PC-3 (cell line): ENCODE measurements around the gene MRPS27. TPM values are rescaled to one million over a fixed set of nuclear protein-coding genes. Genes with fewer than 3 reads are reported as not detected.

Experiments used
- ATAC-seq: fragments of 200-7000 bp; cut with Tn5 transposase; 2 replicates; pipeline ENCODE4 v1.9.1; 2020; ENCODE audit warnings: mild to moderate bottlenecking, moderate library complexity
- BruUV-seq: library from RNA; stranded (reverse); fragments of 400-500 nt; replicated peaks from 2 replicates; lab custom pipeline; 2021; lab: Mats Ljungman, UMichigan
- CTCF ChIA-PET: fragments of 300-600 bp; sonication (Branson Sonifier 250); formaldehyde crosslinking; loops from one replicate; lab custom pipeline; 2022; ENCODE audit warnings: antibody characterized with exemption; lab: Charles Lee
- POLR2A ChIA-PET: fragments of 300-600 bp; sonication (Branson Sonifier 250); formaldehyde crosslinking; loops from one replicate; lab custom pipeline; 2022; ENCODE audit warnings: antibody characterized with exemption; ENCODE audit not compliant: unreplicated experiment; lab: Charles Lee
- DNase-seq: peaks from one replicate; pipeline ENCODE4 v3.0.0-alpha.2; 2015
- H2AFZ ChIP-seq: fragments of 300-600 bp; sonication (generic); 2 replicates; pipeline ENCODE4 v1.6.0; 2016; ENCODE audit warnings: antibody characterized with exemption, low read length
- H3F3A ChIP-seq: fragments of 300-600 bp; sonication (generic); one replicate; pipeline ENCODE4 v1.6.0; 2017; ENCODE audit warnings: antibody characterized with exemption, low read length, control low read depth, mild to moderate bottlenecking; ENCODE audit not compliant: unreplicated experiment
- H3K27ac ChIP-seq: fragments of 300-600 bp; sonication (generic); 2 replicates; pipeline ENCODE4 v1.5.1; 2016; ENCODE audit warnings: mild to moderate bottlenecking, low read length
- H3K27me3 ChIP-seq: fragments of 300-600 bp; sonication (generic); 2 replicates; pipeline ENCODE4 v1.6.1; 2016; ENCODE audit warnings: low read length, mixed read lengths
- H3K36me3 ChIP-seq: fragments of 300-600 bp; sonication (generic); 2 replicates; pipeline ENCODE4 v1.6.1; 2016; ENCODE audit warnings: low read depth, mixed run types, low read length, mixed read lengths
- H3K4me1 ChIP-seq: fragments of 300-600 bp; sonication (generic); 2 replicates; pipeline ENCODE4 v1.5.1; 2016; ENCODE audit warnings: low read length; ENCODE audit not compliant: insufficient read depth
- H3K4me2 ChIP-seq: fragments of 300-600 bp; sonication (generic); 2 replicates; pipeline ENCODE4 v1.6.0; 2016; ENCODE audit warnings: low read length
- H3K4me3 ChIP-seq: fragments of 300-600 bp; sonication (generic); 2 replicates; pipeline ENCODE4 v1.5.1; 2016; ENCODE audit warnings: mild to moderate bottlenecking, low read length, mixed read lengths
- H3K79me2 ChIP-seq: fragments of 300-600 bp; sonication (generic); 2 replicates; pipeline ENCODE4 v1.6.1; 2017; ENCODE audit warnings: low read length, mixed read lengths
- H3K9ac ChIP-seq: fragments of 300-600 bp; sonication (generic); 2 replicates; pipeline ENCODE4 v1.6.0; 2016; ENCODE audit warnings: mild to moderate bottlenecking, low read length
- H3K9me2 ChIP-seq: fragments of 300-600 bp; sonication (generic); replicated peaks from 2 replicates; pipeline ENCODE4 v1.6.1; 2016; ENCODE audit warnings: mixed run types, low read length, mixed read lengths
- H3K9me3 ChIP-seq: fragments of 300-600 bp; sonication (generic); 2 replicates; pipeline ENCODE4 v1.6.1; 2016; ENCODE audit warnings: low read length, mixed read lengths
- H4K20me1 ChIP-seq: fragments of 300-600 bp; sonication (generic); 2 replicates; pipeline ENCODE4 v1.6.1; 2016; ENCODE audit warnings: low read length, mixed read lengths
- CTCF ChIP-seq: fragments of 300-600 bp; sonication (generic); conservative IDR thresholded peaks from 2 replicates; pipeline ENCODE4 v1.5.1; 2017; ENCODE audit warnings: antibody characterized with exemption, low read depth, mild to moderate bottlenecking, low read length
- EZH2 ChIP-seq: fragments of 300-600 bp; sonication (generic); IDR thresholded peaks from one replicate; pipeline ENCODE4 v1.6.1; 2017; ENCODE audit warnings: antibody characterized with exemption, mild to moderate bottlenecking, low read length; ENCODE audit not compliant: unreplicated experiment
- EZH2phosphoT487 ChIP-seq: fragments of 300-600 bp; sonication (generic); IDR thresholded peaks from 2 replicates; pipeline ENCODE4 v1.6.1; 2018; ENCODE audit warnings: mild to moderate bottlenecking, antibody characterized with exemption, low read length, borderline replicate concordance
- intact Hi-C: fragments of 100-400 bp; cut with micrococcal nuclease; formaldehyde crosslinking; loops from 2 replicates; pipeline ENCODE4 v1.9.0; 2023
- total RNA-seq: library from RNA; depleted of rRNA; stranded (reverse); fragments of >200 nt; gene quantifications from 2 replicates; pipeline ENCODE4 v1.2.3, GENCODE V29; 2014

MRPS27 gene
- total RNA-seq, 1 experiment from 2014 or later = 59.0 TPM

GRCh38 chr5:72356361-72356760 lies 36.3 kb upstream of the MRPS27 start:
- H3K79me2 ChIP-seq = no peaks in the 10 kb centered on the region
- ATAC-seq (no peak), DNase-seq (no peak)
- H3K9me2 ChIP-seq = no peaks in the 10 kb centered on the region
- H3K4me2 ChIP-seq = no peak overlapping the region
- no peak for TF ChIP-seq EZH2phosphoT487
- no peak for TF ChIP-seq CTCF
- TF ChIP-seq EZH2 = no peak
- no peaks in the 10 kb centered on the region for H3F3A ChIP-seq
- no peaks in the 10 kb centered on the region for H3K27me3 ChIP-seq
- no peaks in the 10 kb centered on the region for H3K36me3 ChIP-seq
- no TSS peak for BruUV-seq
- CTCF ChIA-PET = interaction anchor here (0.5 to 1.1 kb wide), 6 partner anchors 9 to 463 kb away, joined by 3 to 4 read pairs (median 3); partner anchors contain the start of genes MRPS27 and PTCD2
- H4K20me1 ChIP-seq = no peaks in the 10 kb centered on the region
- no peaks in the 10 kb centered on the region for H3K9me3 ChIP-seq
- H2AFZ ChIP-seq = no peak overlapping the region
- H3K27ac ChIP-seq = no peak overlapping the region
- intact Hi-C loops = no loop called here
- H3K4me3 ChIP-seq = no peak overlapping the region
- peaks cover 9% of the 10 kb centered on the region; the same call in 1 of the 2 replicates for H3K4me1 ChIP-seq
- POLR2A ChIA-PET = no interaction called here
- no peak overlapping the region for H3K9ac ChIP-seq

GRCh38 chr5:72355706-72356299 lies 35.8 kb upstream of the MRPS27 start:
- Histone ChIP-seq H3K9me2 (no peaks in the 10 kb centered on the region), H3K36me3 (no peaks in the 10 kb centered on the region), H3K4me2 (no peak overlapping the region), H3F3A (no peaks in the 10 kb centered on the region), H2AFZ (0 out of 2 replicates have a peak overlapping the region, but pooled peaks have one; percentile 51), H3K79me2 (no peaks in the 10 kb centered on the region), H3K27me3 (no peaks in the 10 kb centered on the region), H3K9ac (no peak overlapping the region), H3K27ac (no peak overlapping the region), H4K20me1 (no peaks in the 10 kb centered on the region), H3K4me1 (peaks cover 9% of the 10 kb centered on the region; the same call in 1 of the 2 replicates), H3K4me3 (no peak overlapping the region), H3K9me3 (no peaks in the 10 kb centered on the region)
- CTCF ChIA-PET = interaction anchor here (0.5 to 1.1 kb wide), 6 partner anchors 10 to 464 kb away, joined by 3 to 4 read pairs (median 3); partner anchors contain the start of genes MRPS27 and PTCD2
- DNase-seq = peak; percentile 61
- POLR2A ChIA-PET = no interaction called here
- TF ChIP-seq EZH2 (no peak), EZH2phosphoT487 (no peak), CTCF (peak; percentile 75)
- intact Hi-C loops = no loop called here
- no TSS peak for BruUV-seq
- ATAC-seq = peak; percentile 91

- H3F3A ChIP-seq = no peaks in the 10 kb centered on the region
- intact Hi-C loops = no loop called here
- H4K20me1 ChIP-seq = no peaks in the 10 kb centered on the region
- H3K9ac ChIP-seq = no peak overlapping the region
- TF ChIP-seq EZH2phosphoT487 = no peak
- TF ChIP-seq CTCF = no peak
- TF ChIP-seq EZH2 = no peak
- no peak overlapping the region for H3K4me3 ChIP-seq
- H3K4me1 ChIP-seq = peaks cover 17% of the 10 kb centered on the region
- ChIA-PET POLR2A (no interaction called here), CTCF (no interaction called here)
- no peaks in the 10 kb centered on the region for H3K9me2 ChIP-seq
- H3K36me3 ChIP-seq = no peaks in the 10 kb centered on the region
- no peak overlapping the region for H2AFZ ChIP-seq
- no peaks in the 10 kb centered on the region for H3K9me3 ChIP-seq
- BruUV-seq = no TSS peak
- peak; percentile 30 for DNase-seq
- peak; percentile 81 for ATAC-seq
- H3K27me3 ChIP-seq = no peaks in the 10 kb centered on the region
- no peak overlapping the region for H3K4me2 ChIP-seq
- peak overlapping the region; percentile 20 for H3K27ac ChIP-seq
- no peaks in the 10 kb centered on the region for H3K79me2 ChIP-seq
These were observed 33.0 kb upstream of the MRPS27 start for GRCh38 chr5:72353046-72353445.
